Measurements from ENCODE around the gene THUMPD1.
"Not testable (repeated sequence)": the region's sequence is repeated elsewhere in the genome, so short reads cannot be mapped to it uniquely, and the experiment has no call there.

The THUMPD1 gene

GRCh38 chr16:20747030-20747816, 5.6 kb upstream of the THUMPD1 start:
- no peak for DNase-seq (ENCODE audit: low read depth)

- no peak for DNase-seq (ENCODE audit: low read depth)
These were observed 4.8 kb upstream of the THUMPD1 start for GRCh38 chr16:20746461-20746860.

- DNase-seq (ENCODE audit: low read depth): no peak
These were observed 3.4 kb upstream of the THUMPD1 start for GRCh38 chr16:20744922-20745440.

- no peak for DNase-seq (ENCODE audit: low read depth)
These were observed 2.0 kb upstream of the THUMPD1 start for GRCh38 chr16:20743591-20743990.

- DNase-seq (ENCODE audit: low read depth): peak; percentile 87
These were observed 607 bp downstream of the THUMPD1 start for GRCh38 chr16:20740901-20741521.

GRCh38 chr16:20740007-20740883, 1.4 kb downstream of the THUMPD1 start:
- DNase-seq (ENCODE audit: low read depth): no peak

GRCh38 chr16:20735490-20735889, 6.1 kb downstream of the THUMPD1 start:
- DNase-seq (ENCODE audit: low read depth): no peak

GRCh38 chr16:20734782-20735181, 6.8 kb downstream of the THUMPD1 start:
- no peak for DNase-seq (ENCODE audit: low read depth)

- DNase-seq (ENCODE audit: low read depth): no peak
These were observed 7.6 kb downstream of the THUMPD1 start for GRCh38 chr16:20734056-20734455.

GRCh38 chr16:20729141-20729540, 12.5 kb downstream of the THUMPD1 start:
- DNase-seq (ENCODE audit: low read depth): no peak

GRCh38 chr16:20727181-20727580, 14.4 kb downstream of the THUMPD1 start:
- no peak for DNase-seq (ENCODE audit: low read depth)

GRCh38 chr16:20726661-20727060, 15.0 kb downstream of the THUMPD1 start:
- no peak for DNase-seq (ENCODE audit: low read depth)

GRCh38 chr16:20720251-20720650, 21.4 kb downstream of the THUMPD1 start:
- DNase-seq (ENCODE audit: low read depth): no peak

- DNase-seq (ENCODE audit: low read depth): not testable (repeated sequence)
These were observed 23.9 kb downstream of the THUMPD1 start for GRCh38 chr16:20717718-20718117.

GRCh38 chr16:20711277-20711911, 30.2 kb downstream of the THUMPD1 start:
- DNase-seq (ENCODE audit: low read depth): no peak

- not testable (repeated sequence) for DNase-seq (ENCODE audit: low read depth)
These were observed 33.5 kb downstream of the THUMPD1 start for GRCh38 chr16:20708129-20708528.

GRCh38 chr16:20707461-20707860, 34.2 kb downstream of the THUMPD1 start:
- DNase-seq (ENCODE audit: low read depth): no peak

- not testable (repeated sequence) for DNase-seq (ENCODE audit: low read depth)
These were observed 35.6 kb downstream of the THUMPD1 start for GRCh38 chr16:20705972-20706371.

GRCh38 chr16:20704281-20704680, 37.3 kb downstream of the THUMPD1 start:
- no peak for DNase-seq (ENCODE audit: low read depth)

- not testable (repeated sequence) for DNase-seq (ENCODE audit: low read depth)
These were observed 39.9 kb downstream of the THUMPD1 start for GRCh38 chr16:20701692-20702091.

GRCh38 chr16:20696618-20697017, 45.0 kb downstream of the THUMPD1 start:
- no peak for DNase-seq (ENCODE audit: low read depth)

- DNase-seq (ENCODE audit: low read depth): no peak
These were observed 46.6 kb downstream of the THUMPD1 start for GRCh38 chr16:20695024-20695423.

All from activated T-cell treated with anti-CD3 and anti-CD28 coated beads for 1 hour (primary cell).